Measurements from ENCODE around the gene CTNNA2.

The CTNNA2 gene

GRCh38 chr2:80242355-80242910, 729.6 kb downstream of the CTNNA2 start:
- no peak for DNase-seq

- DNase-seq = no peak
Observed at GRCh38 chr2:80244905-80245584, 732.2 kb downstream of the CTNNA2 start.

DNA sequence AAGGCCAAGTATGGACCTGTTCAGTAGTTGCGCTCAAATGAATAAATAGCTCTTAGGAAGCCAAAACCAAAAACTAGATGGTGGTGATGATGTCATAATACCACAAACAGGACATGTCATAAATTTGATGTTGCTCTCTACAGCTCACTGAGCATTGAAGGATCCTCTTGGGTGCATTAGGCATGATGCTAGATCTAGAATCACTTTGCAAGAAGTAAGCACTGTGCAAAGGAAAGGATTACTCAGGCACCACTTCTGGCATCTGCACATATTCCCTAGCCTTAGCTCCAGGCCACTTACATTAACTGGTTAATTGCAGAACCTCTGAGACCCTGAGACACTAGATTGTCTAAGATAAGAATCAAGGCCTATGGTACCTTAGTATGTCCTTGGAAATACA, 733.7 kb downstream of the CTNNA2 start:
- DNase-seq = peak; percentile 72

DNA sequence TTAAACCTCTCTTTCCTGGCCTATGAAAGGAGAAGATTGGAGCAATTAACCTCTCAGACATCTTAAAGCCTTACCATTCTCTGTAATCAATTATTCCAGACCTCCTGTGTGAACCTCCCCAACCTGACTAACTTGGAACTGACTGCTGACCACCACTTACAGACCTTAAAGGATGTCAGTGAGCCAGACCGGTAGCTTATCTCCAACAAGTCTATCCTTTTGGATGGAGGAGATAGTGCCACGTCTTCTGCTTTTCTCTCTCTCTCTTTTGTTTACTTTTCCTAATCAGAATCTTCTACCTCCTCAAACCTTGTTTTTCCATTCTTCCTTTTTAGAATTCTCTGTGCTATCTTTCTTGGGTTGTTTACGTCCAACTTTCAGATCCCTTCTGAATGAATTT, 734.5 kb downstream of the CTNNA2 start:
- no peak for DNase-seq

DNA sequence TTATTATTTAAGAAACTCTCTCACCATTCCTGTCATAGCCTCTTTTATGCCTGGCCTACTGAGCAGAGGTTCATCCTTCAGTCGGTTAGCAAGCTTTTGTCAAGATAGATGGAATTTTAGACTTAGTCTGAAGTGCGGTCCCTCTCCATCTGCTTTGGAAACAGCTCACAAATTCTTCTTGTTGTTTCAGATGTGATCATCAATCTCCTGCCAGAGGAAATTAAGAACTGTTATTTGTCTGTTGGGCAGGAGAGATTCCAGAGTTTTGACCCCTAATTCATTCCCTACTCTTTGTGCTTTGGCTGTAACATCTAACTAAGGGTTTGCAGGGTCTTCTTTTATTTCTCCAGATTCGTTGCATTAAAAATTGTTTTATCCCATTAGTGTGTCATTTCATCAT, 735.3 kb downstream of the CTNNA2 start:
- DNase-seq = no peak

DNA sequence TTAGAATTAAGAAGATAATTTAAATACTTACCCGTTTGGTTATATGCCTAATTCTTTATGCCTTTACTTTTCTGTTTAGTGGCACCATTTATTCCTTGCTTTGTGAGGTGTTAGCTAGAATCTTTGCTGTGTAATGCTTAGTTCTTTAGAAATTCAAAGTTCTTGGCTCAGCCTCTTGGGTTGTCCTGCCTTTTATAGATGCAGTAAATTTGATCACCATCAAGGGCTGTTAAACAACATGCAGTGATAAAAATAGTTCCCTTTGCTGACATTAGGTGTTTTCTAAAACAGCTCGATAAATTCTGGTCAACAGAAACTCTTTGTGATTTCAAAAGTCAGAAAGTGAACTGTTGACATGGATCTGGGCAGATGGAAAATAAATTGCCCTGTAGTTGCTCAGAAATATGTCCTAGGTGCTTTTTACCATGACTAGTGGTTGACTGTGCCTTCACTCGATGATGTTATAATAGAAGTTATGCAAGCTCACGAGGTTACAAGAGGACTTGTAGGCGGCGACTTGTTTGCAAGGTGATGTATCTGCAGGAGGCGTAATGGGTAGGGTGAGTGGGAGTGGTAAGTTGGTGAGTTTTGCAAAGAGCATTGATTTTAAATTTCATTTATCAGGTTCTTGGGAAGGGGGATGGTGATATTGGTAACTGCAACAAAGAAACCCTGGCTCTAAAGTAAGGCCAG, 739.6 kb downstream of the CTNNA2 start:
- no peak for DNase-seq

- DNase-seq = no peak
Observed at GRCh38 chr2:80255918-80256781, 743.3 kb downstream of the CTNNA2 start.

DNA sequence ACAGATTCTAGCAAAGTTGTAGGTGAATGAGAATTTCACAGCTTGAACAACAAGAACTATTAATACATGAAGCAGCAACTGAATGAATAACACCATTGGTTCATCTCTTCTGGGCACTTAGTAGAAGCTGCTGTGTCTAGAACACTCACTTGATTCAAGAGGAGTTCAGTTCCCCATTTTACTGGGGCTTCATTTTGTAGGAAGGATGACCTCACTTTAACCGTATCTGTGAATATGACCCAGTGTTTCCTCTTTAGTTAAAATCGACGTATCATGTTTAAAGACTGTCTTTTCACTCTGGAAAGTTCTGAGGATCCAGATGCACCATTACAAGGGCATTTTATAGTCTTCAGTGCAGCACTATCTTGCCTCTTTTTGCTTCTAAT, 743.9 kb downstream of the CTNNA2 start:
- no peak for DNase-seq

DNA sequence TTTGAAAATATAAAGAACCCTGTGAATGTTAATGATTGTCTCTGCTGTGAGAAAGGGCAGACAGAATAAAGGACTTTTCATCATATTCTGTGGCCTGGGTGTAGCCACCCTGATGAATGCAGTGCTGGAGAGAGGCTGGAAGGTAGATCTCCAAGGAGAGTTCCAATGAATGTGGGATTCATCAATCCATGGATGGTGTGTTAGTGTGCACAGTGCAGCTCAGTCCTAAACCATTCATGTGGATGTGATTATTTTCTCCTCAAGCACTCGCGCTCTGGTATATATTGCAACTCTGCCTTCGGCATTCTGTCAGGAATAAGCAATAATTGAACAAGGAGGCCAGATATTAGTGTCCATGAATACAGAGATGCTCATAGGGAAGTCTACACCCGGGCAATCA, 744.6 kb downstream of the CTNNA2 start:
- no peak for DNase-seq

GRCh38 chr2:80258341-80258740, 745.5 kb downstream of the CTNNA2 start:
- no peak for DNase-seq

DNA sequence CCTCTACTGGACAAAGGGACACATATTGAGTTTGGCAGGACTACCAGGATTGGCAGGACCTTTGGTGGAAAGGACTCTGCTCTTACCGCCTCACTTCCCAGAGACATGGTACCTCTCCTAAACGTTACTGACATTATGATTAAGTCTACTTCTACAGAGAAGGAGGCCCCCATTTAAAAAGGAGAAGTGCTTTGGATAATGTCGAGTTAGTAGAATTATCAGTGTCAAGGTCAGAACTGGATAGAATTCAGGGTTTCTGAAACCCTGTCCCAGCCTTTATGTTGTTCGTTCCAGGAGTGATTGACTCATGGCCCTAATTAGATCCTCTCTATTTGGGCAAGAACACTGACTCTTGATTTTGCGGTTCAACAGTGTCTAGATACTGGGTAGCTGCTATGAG, 745.9 kb downstream of the CTNNA2 start:
- DNase-seq = no peak

- DNase-seq = no peak
Observed at GRCh38 chr2:80259292-80259691, 746.4 kb downstream of the CTNNA2 start.

DNA sequence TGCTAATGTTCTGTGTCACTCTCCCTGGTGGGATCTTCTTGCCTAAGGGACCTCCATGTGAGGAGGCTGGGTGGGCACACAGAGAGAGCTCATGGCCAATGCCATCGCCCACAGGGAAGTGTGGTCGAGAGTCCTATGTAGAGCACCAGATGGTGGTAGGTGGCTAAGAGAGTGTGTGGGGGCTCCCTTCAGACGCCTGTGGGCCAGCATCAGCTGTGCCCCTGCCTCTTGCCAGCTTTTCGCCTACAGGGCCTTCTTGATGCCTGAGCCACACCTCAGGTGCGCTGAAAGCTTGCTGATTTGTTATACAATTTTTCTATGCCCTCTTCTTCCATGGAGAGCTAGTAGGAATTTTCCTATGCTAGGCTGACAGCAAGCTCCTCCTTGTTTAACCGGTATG, 753.4 kb downstream of the CTNNA2 start:
- DNase-seq = no peak

DNA sequence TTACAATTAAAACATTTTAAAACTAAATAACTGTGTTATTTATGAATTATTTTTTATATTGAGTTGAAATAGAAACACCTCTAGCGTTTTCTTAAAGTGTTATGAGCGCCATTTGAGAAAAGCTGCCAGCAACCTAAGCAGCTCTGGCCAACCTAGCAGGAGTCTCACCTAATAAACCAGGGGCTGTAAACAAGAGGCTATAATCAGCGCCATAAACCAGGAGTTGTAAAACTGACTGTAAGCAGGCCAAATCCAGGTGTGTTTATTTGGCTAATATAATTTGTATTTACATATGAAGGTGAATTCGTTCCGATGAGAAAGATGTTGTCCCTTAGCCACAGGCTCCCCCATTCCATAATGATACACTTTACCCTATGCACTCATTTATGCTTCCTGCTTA, 757.0 kb downstream of the CTNNA2 start:
- DNase-seq = no peak

GRCh38 chr2:80280598-80280997, 767.7 kb downstream of the CTNNA2 start:
- DNase-seq = no peak

GRCh38 chr2:80281049-80281448, 768.2 kb downstream of the CTNNA2 start:
- no peak for DNase-seq

DNA sequence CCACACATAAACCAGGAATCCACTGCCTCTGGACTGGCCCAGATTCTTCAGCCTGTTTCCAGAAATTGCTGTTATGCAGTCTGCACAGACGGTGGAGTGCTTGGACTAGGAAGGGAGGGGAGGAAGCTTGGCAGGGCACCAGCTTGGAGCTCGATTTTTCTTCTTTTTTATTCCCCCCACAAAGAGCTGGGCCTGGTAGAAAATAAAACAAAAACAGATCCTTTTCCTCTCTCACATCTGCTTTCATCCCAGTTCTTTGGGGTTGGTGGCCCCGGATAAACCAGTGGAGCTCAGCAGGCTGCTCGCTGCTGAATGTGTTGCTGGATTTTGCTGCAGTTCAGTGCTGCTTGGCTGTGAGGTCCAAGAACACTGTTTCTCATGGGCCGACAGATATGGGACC, 775.7 kb downstream of the CTNNA2 start:
- DNase-seq = no peak

- no peak for DNase-seq
Observed at GRCh38 chr2:80291656-80292055, 778.8 kb downstream of the CTNNA2 start.

DNA sequence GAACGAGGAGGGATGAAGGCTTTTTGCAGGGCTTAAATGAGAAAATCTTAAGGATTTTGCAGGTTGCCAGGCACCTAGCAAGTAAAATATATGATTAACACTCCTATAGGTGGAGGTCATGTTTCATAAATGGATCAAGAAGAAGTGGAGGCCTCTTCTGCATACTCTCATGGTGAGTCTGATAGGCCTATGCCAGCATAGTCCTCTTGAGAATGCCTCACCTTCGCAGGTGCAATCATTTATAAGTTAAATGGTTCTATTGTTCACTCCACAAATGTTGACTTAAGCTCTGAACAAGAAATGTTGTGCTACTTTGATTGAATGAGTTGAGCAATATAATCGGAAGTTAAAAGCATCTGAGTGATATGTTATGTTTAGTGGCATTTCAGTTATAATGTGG, 779.6 kb downstream of the CTNNA2 start:
- peak; percentile 17 for DNase-seq

- DNase-seq = no peak
Observed at GRCh38 chr2:80293039-80293438, 780.2 kb downstream of the CTNNA2 start.

DNA sequence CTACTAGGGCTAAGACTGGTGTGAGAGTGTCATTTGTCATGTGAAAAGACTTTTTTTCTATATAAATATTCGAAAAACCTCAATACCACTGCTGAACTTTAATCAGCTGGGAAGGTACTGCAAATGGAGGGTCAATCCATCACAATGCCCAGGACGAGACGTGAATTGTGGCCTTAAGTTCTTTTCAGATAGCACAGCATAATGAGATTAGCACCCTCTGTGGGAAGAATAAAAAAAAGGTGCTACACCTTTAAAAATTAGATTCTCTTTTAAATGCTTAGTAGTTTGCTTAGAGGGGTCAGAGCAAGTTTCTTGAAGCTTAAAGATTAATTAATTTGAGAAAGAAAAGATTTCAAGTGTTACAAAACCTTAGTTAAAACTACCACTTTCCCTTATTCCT, 786.1 kb downstream of the CTNNA2 start:
- no peak for DNase-seq

DNA sequence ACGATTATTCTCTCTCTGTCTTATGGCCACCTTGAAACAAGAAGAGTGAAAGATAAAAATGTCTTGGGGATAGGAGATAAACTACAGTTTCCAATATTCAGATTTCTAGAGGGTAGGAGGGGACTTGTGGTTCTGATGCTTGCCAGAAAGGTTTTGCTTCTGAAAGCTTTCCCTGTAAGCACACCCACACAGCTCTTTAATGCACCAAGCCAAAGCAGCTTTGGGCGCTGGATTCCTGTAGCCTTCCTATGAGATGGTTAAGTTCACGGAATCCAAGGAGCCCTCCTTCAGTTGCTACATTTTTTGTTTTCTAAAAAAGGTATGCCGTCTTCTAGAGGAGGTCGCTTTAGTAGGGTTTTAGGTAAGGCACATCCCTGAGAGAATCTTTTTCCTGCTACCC, 786.8 kb downstream of the CTNNA2 start:
- no peak for DNase-seq

DNA sequence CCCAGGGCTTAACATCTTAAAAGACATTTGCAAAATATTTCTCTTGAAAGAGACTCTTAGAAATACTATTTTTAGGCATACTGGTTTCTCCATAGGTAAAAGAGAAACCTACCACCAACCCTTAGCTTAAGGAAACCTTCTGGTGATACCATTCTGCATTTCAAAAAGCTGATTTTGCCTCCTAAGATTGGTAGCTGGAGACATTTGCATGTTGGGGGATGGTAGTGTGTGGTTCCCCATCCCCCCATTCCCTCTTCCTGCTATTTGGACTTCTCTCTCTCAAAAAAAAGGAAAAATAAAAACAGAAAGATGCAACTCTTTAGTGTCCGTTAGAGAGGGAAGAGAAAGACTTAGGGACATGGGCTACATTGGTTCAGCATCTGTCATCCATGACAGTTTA, 787.5 kb downstream of the CTNNA2 start:
- DNase-seq = no peak

- no peak for DNase-seq
Observed at GRCh38 chr2:80300954-80301353, 788.1 kb downstream of the CTNNA2 start.

All from NCI-H187 treated with DMSO at 0.1 percent for 48 hours (cell line).